ENCODE measurements around the gene DSG3.

The DSG3 gene

DNA sequence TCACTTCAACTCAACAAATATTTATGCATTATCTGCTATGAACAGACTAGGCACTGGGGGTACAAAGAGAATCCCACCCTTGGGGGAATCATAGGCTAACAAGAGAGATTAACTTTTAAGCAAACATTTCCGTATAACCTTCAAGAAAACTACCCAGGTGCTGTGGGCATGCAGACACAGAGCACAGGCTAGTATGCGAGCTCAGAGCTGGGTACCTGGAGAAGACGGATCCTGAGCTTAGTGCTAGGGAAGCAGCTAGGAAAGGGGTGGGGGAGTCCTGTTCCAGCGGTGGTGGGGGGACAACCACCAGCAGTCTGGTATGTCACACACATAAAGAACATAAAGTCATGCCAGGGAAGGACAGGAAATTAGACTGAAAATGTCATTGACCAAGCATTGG lies 17.5 kb upstream of the DSG3 start:
- WGBS, 2 donors (ENCODE audit: extremely low coverage in 2 of 2, insufficient read length in 2 of 2, insufficient replicate concordance in 1 of 2): no CpG with 5 or more reads among the region's 4 CpGs
- Histone ChIP-seq H3K9ac (ENCODE audit: low read depth, low read length, poor library complexity) (no peak overlapping the region), H2AK5ac (ENCODE audit: low read depth, low read length) (no peak overlapping the region), H3K4me3 (ENCODE audit: low read length in 2 of 2) (no peak overlapping the region), H4K8ac (ENCODE audit: low read depth, low read length) (no peak overlapping the region), H2BK15ac (ENCODE audit: low read length) (no peak overlapping the region), H4K91ac (ENCODE audit: low read depth, low read length, poor library complexity) (no peak overlapping the region), H3K27ac (replicated peaks; ENCODE audit: low read length) (no peak overlapping the region), H2BK120ac (ENCODE audit: low read depth, low read length) (no peak overlapping the region), H3K4me1 (ENCODE audit: control insufficient read depth in 2 of 2, insufficient read depth in 1 of 2, low read depth in 1 of 2, low read length in 2 of 2) (peaks cover 0 to 2% of the 10 kb centered on the region in 2 donors), H3K79me1 (ENCODE audit: low read depth, low read length) (no peaks in the 10 kb centered on the region), H2BK5ac (ENCODE audit: low read length) (no peak overlapping the region), H2BK12ac (ENCODE audit: low read length) (no peak overlapping the region), H3K4me2 (ENCODE audit: insufficient read depth, low read length, poor library complexity, severe bottlenecking) (no peak overlapping the region), H3K14ac (ENCODE audit: low read length) (no peak overlapping the region), H3K36me3 (replicated peaks in 1 of 2; ENCODE audit: control insufficient read depth in 2 of 2, insufficient read depth in 2 of 2, low read length in 2 of 2) (no peaks in the 10 kb centered on the region), H2AFZ (ENCODE audit: low read length) (no peak overlapping the region), H3K23ac (ENCODE audit: low read depth, low read length, poor library complexity) (no peak overlapping the region), H3K9me3 (replicated peaks in 1 of 2; ENCODE audit: control insufficient read depth in 2 of 2, insufficient read depth in 1 of 2, low read depth in 1 of 2, low read length in 2 of 2) (no peaks in the 10 kb centered on the region), H3K27me3 (ENCODE audit: control insufficient read depth in 3 of 3, insufficient read depth in 3 of 3, low read depth in 1 of 3, low read length in 3 of 3) (peaks cover 0 to 5% (median 0%) of the 10 kb centered on the region in 3 experiments), H3K18ac (ENCODE audit: low read length) (no peak overlapping the region), H3K4ac (ENCODE audit: low read length) (no peak overlapping the region)
- no peak for DNase-seq (ENCODE audit: low spot score)

DNA sequence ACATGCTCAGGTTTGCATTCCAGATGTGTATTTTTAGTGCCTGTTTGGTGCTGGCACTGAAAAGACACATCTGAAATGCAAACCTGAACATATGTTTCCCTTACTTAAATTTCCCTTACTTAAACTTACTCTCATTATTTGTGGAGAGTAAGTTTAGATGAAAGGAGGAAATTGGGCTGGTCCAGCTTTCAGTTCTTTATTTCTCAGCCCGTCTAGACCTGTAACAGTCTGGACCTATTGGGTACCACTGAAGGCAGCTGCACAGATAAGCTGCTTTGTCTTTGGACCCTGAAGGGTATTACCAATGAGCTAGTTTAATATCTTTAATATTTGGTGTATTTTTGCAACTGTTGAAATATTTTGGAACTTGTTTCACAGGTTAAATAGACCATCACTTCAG lies 17.0 kb upstream of the DSG3 start:
- H4K91ac ChIP-seq (ENCODE audit: low read depth, low read length, poor library complexity): no peak overlapping the region
- no peak overlapping the region for H2BK120ac ChIP-seq (ENCODE audit: low read depth, low read length)
- no peak overlapping the region for H3K4me3 ChIP-seq (ENCODE audit: low read length in 2 of 2)
- no peak overlapping the region for H2BK5ac ChIP-seq (ENCODE audit: low read length)
- H2AFZ ChIP-seq (ENCODE audit: low read length): no peak overlapping the region
- H3K9ac ChIP-seq (ENCODE audit: low read depth, low read length, poor library complexity): no peak overlapping the region
- no peak overlapping the region for H3K14ac ChIP-seq (ENCODE audit: low read length)
- H3K23ac ChIP-seq (ENCODE audit: low read depth, low read length, poor library complexity): no peak overlapping the region
- no peaks in the 10 kb centered on the region for H3K9me3 ChIP-seq (replicated peaks in 1 of 2; ENCODE audit: control insufficient read depth in 2 of 2, insufficient read depth in 1 of 2, low read depth in 1 of 2, low read length in 2 of 2)
- H2BK15ac ChIP-seq (ENCODE audit: low read length): no peak overlapping the region
- H2BK12ac ChIP-seq (ENCODE audit: low read length): no peak overlapping the region
- H4K8ac ChIP-seq (ENCODE audit: low read depth, low read length): no peak overlapping the region
- H3K79me1 ChIP-seq (ENCODE audit: low read depth, low read length): no peaks in the 10 kb centered on the region
- H3K27me3 ChIP-seq (ENCODE audit: control insufficient read depth in 3 of 3, insufficient read depth in 3 of 3, low read depth in 1 of 3, low read length in 3 of 3): peaks cover 0 to 3% (median 0%) of the 10 kb centered on the region in 3 experiments
- DNase-seq (ENCODE audit: low spot score): no peak
- no peak overlapping the region for H3K18ac ChIP-seq (ENCODE audit: low read length)
- H3K4me1 ChIP-seq (ENCODE audit: control insufficient read depth in 2 of 2, insufficient read depth in 1 of 2, low read depth in 1 of 2, low read length in 2 of 2): peaks cover 0 to 2% of the 10 kb centered on the region in 2 donors
- WGBS, 2 donors (ENCODE audit: extremely low coverage in 2 of 2, insufficient read length in 2 of 2, insufficient replicate concordance in 1 of 2): no CpG with 5 or more reads among the region's 1 CpG
- no peaks in the 10 kb centered on the region for H3K36me3 ChIP-seq (replicated peaks in 1 of 2; ENCODE audit: control insufficient read depth in 2 of 2, insufficient read depth in 2 of 2, low read length in 2 of 2)
- H3K4me2 ChIP-seq (ENCODE audit: insufficient read depth, low read length, poor library complexity, severe bottlenecking): no peak overlapping the region
- no peak overlapping the region for H3K4ac ChIP-seq (ENCODE audit: low read length)
- H3K27ac ChIP-seq (replicated peaks; ENCODE audit: low read length): no peak overlapping the region
- no peak overlapping the region for H2AK5ac ChIP-seq (ENCODE audit: low read depth, low read length)

- H3K79me1 ChIP-seq (ENCODE audit: low read depth, low read length): no peaks in the 10 kb centered on the region
Measured at GRCh38 chr18:31432316-31432715, 15.2 kb upstream of the DSG3 start.

GRCh38 chr18:31436825-31437224 lies 10.7 kb upstream of the DSG3 start:
- H3K36me3 ChIP-seq (replicated peaks in 1 of 2; ENCODE audit: control insufficient read depth in 2 of 2, insufficient read depth in 2 of 2, low read length in 2 of 2): no peaks in the 10 kb centered on the region
- no peak overlapping the region for H3K4me3 ChIP-seq (ENCODE audit: low read length in 2 of 2)
- H4K8ac ChIP-seq (ENCODE audit: low read depth, low read length): no peak overlapping the region
- no peaks in the 10 kb centered on the region for H3K4me1 ChIP-seq (ENCODE audit: control insufficient read depth in 2 of 2, insufficient read depth in 1 of 2, low read depth in 1 of 2, low read length in 2 of 2)
- H2BK15ac ChIP-seq (ENCODE audit: low read length): no peak overlapping the region
- H3K27ac ChIP-seq (replicated peaks; ENCODE audit: low read length): no peak overlapping the region
- no peak overlapping the region for H2BK120ac ChIP-seq (ENCODE audit: low read depth, low read length)
- no peak overlapping the region for H3K4me2 ChIP-seq (ENCODE audit: insufficient read depth, low read length, poor library complexity, severe bottlenecking)
- no peak overlapping the region for H2AK5ac ChIP-seq (ENCODE audit: low read depth, low read length)
- no peaks in the 10 kb centered on the region for H3K79me1 ChIP-seq (ENCODE audit: low read depth, low read length)
- H3K27me3 ChIP-seq (ENCODE audit: control insufficient read depth in 3 of 3, insufficient read depth in 3 of 3, low read depth in 1 of 3, low read length in 3 of 3): no peaks in the 10 kb centered on the region
- H3K23ac ChIP-seq (ENCODE audit: low read depth, low read length, poor library complexity): no peak overlapping the region
- H2AFZ ChIP-seq (ENCODE audit: low read length): no peak overlapping the region
- no peaks in the 10 kb centered on the region for H3K9me3 ChIP-seq (replicated peaks in 1 of 2; ENCODE audit: control insufficient read depth in 2 of 2, insufficient read depth in 1 of 2, low read depth in 1 of 2, low read length in 2 of 2)
- no peak overlapping the region for H3K18ac ChIP-seq (ENCODE audit: low read length)
- no peak overlapping the region for H2BK5ac ChIP-seq (ENCODE audit: low read length)
- DNase-seq (ENCODE audit: low spot score): no peak
- no peak overlapping the region for H3K9ac ChIP-seq (ENCODE audit: low read depth, low read length, poor library complexity)
- WGBS, 2 donors (ENCODE audit: extremely low coverage in 2 of 2, insufficient read length in 2 of 2, insufficient replicate concordance in 1 of 2): no CpG with 5 or more reads among the region's 3 CpGs
- H4K91ac ChIP-seq (ENCODE audit: low read depth, low read length, poor library complexity): no peak overlapping the region
- H3K4ac ChIP-seq (ENCODE audit: low read length): no peak overlapping the region
- no peak overlapping the region for H2BK12ac ChIP-seq (ENCODE audit: low read length)
- no peak overlapping the region for H3K14ac ChIP-seq (ENCODE audit: low read length)

More at GRCh38 chr18:31432316-31432715, 15.2 kb upstream of the DSG3 start:
- Histone ChIP-seq H3K36me3 (replicated peaks in 1 of 2; ENCODE audit: control insufficient read depth in 2 of 2, insufficient read depth in 2 of 2, low read length in 2 of 2) (no peaks in the 10 kb centered on the region), H3K4ac (ENCODE audit: low read length) (no peak overlapping the region), H2BK5ac (ENCODE audit: low read length) (no peak overlapping the region), H3K4me1 (ENCODE audit: control insufficient read depth in 2 of 2, insufficient read depth in 1 of 2, low read depth in 1 of 2, low read length in 2 of 2) (peaks cover 0 to 2% of the 10 kb centered on the region in 2 donors), H2AK5ac (ENCODE audit: low read depth, low read length) (no peak overlapping the region), H3K23ac (ENCODE audit: low read depth, low read length, poor library complexity) (no peak overlapping the region), H3K4me3 (ENCODE audit: low read length in 2 of 2) (no peak overlapping the region), H3K4me2 (ENCODE audit: insufficient read depth, low read length, poor library complexity, severe bottlenecking) (no peak overlapping the region), H3K9me3 (replicated peaks in 1 of 2; ENCODE audit: control insufficient read depth in 2 of 2, insufficient read depth in 1 of 2, low read depth in 1 of 2, low read length in 2 of 2) (no peaks in the 10 kb centered on the region), H4K8ac (ENCODE audit: low read depth, low read length) (no peak overlapping the region), H2BK15ac (ENCODE audit: low read length) (no peak overlapping the region), H3K27ac (replicated peaks; ENCODE audit: low read length) (no peak overlapping the region), H4K91ac (ENCODE audit: low read depth, low read length, poor library complexity) (no peak overlapping the region), H3K27me3 (ENCODE audit: control insufficient read depth in 3 of 3, insufficient read depth in 3 of 3, low read depth in 1 of 3, low read length in 3 of 3) (peaks cover 0 to 3% (median 0%) of the 10 kb centered on the region in 3 experiments), H2AFZ (ENCODE audit: low read length) (no peak overlapping the region), H2BK120ac (ENCODE audit: low read depth, low read length) (no peak overlapping the region), H3K14ac (ENCODE audit: low read length) (no peak overlapping the region), H3K9ac (ENCODE audit: low read depth, low read length, poor library complexity) (no peak overlapping the region), H3K18ac (ENCODE audit: low read length) (no peak overlapping the region), H2BK12ac (ENCODE audit: low read length) (no peak overlapping the region)
- no peak for DNase-seq (ENCODE audit: low spot score)
- WGBS, 2 donors (ENCODE audit: extremely low coverage in 2 of 2, insufficient read length in 2 of 2, insufficient replicate concordance in 1 of 2): no CpG with 5 or more reads among the region's 1 CpG
